Karpas-422 (cell line): ENCODE data around the gene PPM1G. TPM values are rescaled to one million over a fixed set of nuclear protein-coding genes. Genes with fewer than 3 reads are reported as not detected.
A peak's percentile ranks its signal among the peaks of the same experiment; 100 is the strongest.
"Not testable (repeated sequence)": the region's sequence is repeated elsewhere in the genome, so short reads cannot be mapped to it uniquely, and the experiment has no call there.

Experiments
- DNase-seq: peaks from one replicate; pipeline ENCODE4 v3.0.0-alpha.2; 2015
- H2AFZ ChIP-seq: fragments of 200-600 bp; sonication (generic); 2 replicates; pipeline ENCODE4 v1.6.1; 2014; ENCODE audit warnings: antibody characterized with exemption, low read length, mixed read lengths
- H3K27ac ChIP-seq: fragments of 200-600 bp; sonication (generic); 2 replicates; pipeline ENCODE4 v1.5.1; 2014; ENCODE audit warnings: mild to moderate bottlenecking, low read length, moderate library complexity
- H3K27me3 ChIP-seq: fragments of 200-600 bp; sonication (generic); 2 replicates; pipeline ENCODE4 v1.6.1; 2014; ENCODE audit warnings: low read length, mixed read lengths
- H3K36me3 ChIP-seq: fragments of 200-600 bp; sonication (generic); 2 replicates; pipeline ENCODE4 v1.6.1; 2014; ENCODE audit warnings: low read length, mixed read lengths; ENCODE audit not compliant: insufficient read depth
- H3K4me1 ChIP-seq: fragments of 200-600 bp; sonication (generic); 2 replicates; pipeline ENCODE4 v1.6.1; 2014; ENCODE audit warnings: mild to moderate bottlenecking, low read length, mixed read lengths
- H3K4me2 ChIP-seq: fragments of 200-600 bp; sonication (generic); 2 replicates; pipeline ENCODE4 v1.6.1; 2014; ENCODE audit warnings: low read length, low read depth, mild to moderate bottlenecking; ENCODE audit not compliant: poor library complexity, severe bottlenecking
- H3K4me3 ChIP-seq: fragments of 200-600 bp; sonication (generic); 2 replicates; pipeline ENCODE4 v1.5.1; 2014; ENCODE audit warnings: mild to moderate bottlenecking, antibody characterized with exemption, low read length, mixed read lengths
- H3K79me2 ChIP-seq: fragments of 200-600 bp; sonication (generic); 2 replicates; pipeline ENCODE4 v1.6.1; 2014; ENCODE audit warnings: mild to moderate bottlenecking, low read length, mixed read lengths
- H3K9ac ChIP-seq: fragments of 200-600 bp; sonication (generic); 2 replicates; pipeline ENCODE4 v1.6.0; 2014; ENCODE audit warnings: low read length
- H3K9me2 ChIP-seq: fragments of 200-600 bp; sonication (generic), shearing (Covaris generic); replicated peaks from 2 replicates; pipeline ENCODE4 v1.6.0; 2014; ENCODE audit warnings: mild to moderate bottlenecking, low read length, moderate library complexity; ENCODE audit not compliant: insufficient read depth
- H3K9me3 ChIP-seq: fragments of 300-700, 200-600 bp; sonication (generic); 2 replicates; pipeline ENCODE4 v1.6.1; 2014; ENCODE audit warnings: low read length, mixed read lengths
- H4K20me1 ChIP-seq: fragments of 200-600 bp; sonication (generic); 2 replicates; pipeline ENCODE4 v1.6.1; 2014; ENCODE audit warnings: mild to moderate bottlenecking, antibody characterized with exemption, low read length, low read depth; ENCODE audit not compliant: insufficient read depth
- total RNA-seq: library from RNA; depleted of rRNA; stranded (reverse); fragments of >200 nt; shearing (Covaris generic); gene quantifications from 2 replicates; pipeline ENCODE4 v1.2.3, GENCODE V29; 2014; ENCODE audit warnings: low replicate concordance

The PPM1G gene
- total RNA-seq, 1 experiment from 2014 or later: 66.9 TPM

GRCh38 chr2:27425039-27425438 is 15.6 kb upstream of the PPM1G start:
- peaks cover 14% of the 10 kb centered on the region for H3K4me1 ChIP-seq
- H3K9ac ChIP-seq, H3K27me3 ChIP-seq, H3K9me2 ChIP-seq, H4K20me1 ChIP-seq, H3K4me2 ChIP-seq, DNase-seq, H3K9me3 ChIP-seq, H3K36me3 ChIP-seq, H3K4me3 ChIP-seq, H2AFZ ChIP-seq, H3K27ac ChIP-seq: not testable (repeated sequence)
- H3K79me2 ChIP-seq: peaks cover 11% of the 10 kb centered on the region

GRCh38 chr2:27422958-27423357 is 13.6 kb upstream of the PPM1G start:
- Histone ChIP-seq H3K27ac (no peak overlapping the region), H3K36me3 (no peaks in the 10 kb centered on the region)

GRCh38 chr2:27421660-27422250 is 12.4 kb upstream of the PPM1G start:
- Histone ChIP-seq H3K27me3 (no peaks in the 10 kb centered on the region), H2AFZ (no peak overlapping the region), H3K4me1 (no peaks in the 10 kb centered on the region), H3K4me2 (no peak overlapping the region), H3K9me3 (no peaks in the 10 kb centered on the region), H3K36me3 (no peaks in the 10 kb centered on the region), H3K4me3 (no peak overlapping the region), H3K27ac (no peak overlapping the region), H3K79me2 (no peaks in the 10 kb centered on the region), H4K20me1 (no peaks in the 10 kb centered on the region), H3K9me2 (no peaks in the 10 kb centered on the region), H3K9ac (no peak overlapping the region)
- DNase-seq: no peak

More at GRCh38 chr2:27422958-27423357, 13.6 kb upstream of the PPM1G start:
- Histone ChIP-seq H2AFZ (no peak overlapping the region), H3K9me2 (no peaks in the 10 kb centered on the region), H3K9me3 (no peaks in the 10 kb centered on the region), H3K4me2 (no peak overlapping the region), H4K20me1 (no peaks in the 10 kb centered on the region), H3K27me3 (no peaks in the 10 kb centered on the region), H3K4me1 (peaks cover 7% of the 10 kb centered on the region), H3K4me3 (no peak overlapping the region), H3K9ac (no peak overlapping the region), H3K79me2 (no peaks in the 10 kb centered on the region)
- no peak for DNase-seq

GRCh38 chr2:27420996-27421395 is 11.6 kb upstream of the PPM1G start:
- Histone ChIP-seq H3K4me3 (no peak overlapping the region), H3K79me2 (no peaks in the 10 kb centered on the region)
- no peak for DNase-seq

GRCh38 chr2:27416151-27416550 is 6.8 kb upstream of the PPM1G start:
- Histone ChIP-seq H3K27me3 (no peaks in the 10 kb centered on the region), H3K9me3 (no peaks in the 10 kb centered on the region), H3K4me3 (no peak overlapping the region), H3K4me1 (no peaks in the 10 kb centered on the region), H3K4me2 (no peak overlapping the region), H3K9ac (no peak overlapping the region), H4K20me1 (no peaks in the 10 kb centered on the region), H3K36me3 (no peaks in the 10 kb centered on the region), H3K27ac (no peak overlapping the region), H3K79me2 (no peaks in the 10 kb centered on the region), H2AFZ (no peak overlapping the region), H3K9me2 (no peaks in the 10 kb centered on the region)
- DNase-seq: no peak

More at GRCh38 chr2:27420996-27421395, 11.6 kb upstream of the PPM1G start:
- no peaks in the 10 kb centered on the region for H3K27me3 ChIP-seq
- H3K27ac ChIP-seq: no peak overlapping the region
- H4K20me1 ChIP-seq: no peaks in the 10 kb centered on the region
- no peaks in the 10 kb centered on the region for H3K9me3 ChIP-seq
- H3K4me2 ChIP-seq: no peak overlapping the region
- no peak overlapping the region for H3K9ac ChIP-seq
- H3K9me2 ChIP-seq: no peaks in the 10 kb centered on the region
- no peaks in the 10 kb centered on the region for H3K36me3 ChIP-seq
- no peaks in the 10 kb centered on the region for H3K4me1 ChIP-seq
- H2AFZ ChIP-seq: no peak overlapping the region

GRCh38 chr2:27412419-27413152 is 3.2 kb upstream of the PPM1G start:
- H3K36me3 ChIP-seq: peaks cover 1% of the 10 kb centered on the region; the same call in 1 of the 2 replicates

GRCh38 chr2:27408601-27409320 is 630 bp downstream of the PPM1G start:
- H3K9me3 ChIP-seq: no peaks in the 10 kb centered on the region
- 0 out of 2 replicates have a peak overlapping the region, but pooled peaks have one; percentile 50 for H2AFZ ChIP-seq
- peaks cover 33% of the 10 kb centered on the region for H4K20me1 ChIP-seq
- H3K79me2 ChIP-seq: peaks cover 56% of the 10 kb centered on the region
- peaks cover 22% of the 10 kb centered on the region for H3K36me3 ChIP-seq
- H3K9ac ChIP-seq: peak overlapping the region; percentile 100
- peaks cover 21% of the 10 kb centered on the region for H3K4me1 ChIP-seq
- no peaks in the 10 kb centered on the region for H3K27me3 ChIP-seq
- peak overlapping the region; percentile 93 for H3K4me2 ChIP-seq
- H3K27ac ChIP-seq: peak overlapping the region; percentile 81
- DNase-seq: peak; percentile 67
- peak overlapping the region; percentile 100 for H3K4me3 ChIP-seq
- H3K9me2 ChIP-seq: no peaks in the 10 kb centered on the region

More at GRCh38 chr2:27412419-27413152, 3.2 kb upstream of the PPM1G start:
- Histone ChIP-seq H3K4me2 (no peak overlapping the region), H3K4me1 (peaks cover 15% of the 10 kb centered on the region), H3K9me3 (no peaks in the 10 kb centered on the region), H3K4me3 (no peak overlapping the region), H3K27me3 (no peaks in the 10 kb centered on the region), H3K79me2 (peaks cover 18% of the 10 kb centered on the region), H3K27ac (no peak overlapping the region), H2AFZ (no peak overlapping the region), H3K9me2 (no peaks in the 10 kb centered on the region), H4K20me1 (peaks cover 7% of the 10 kb centered on the region; the same call in 1 of the 2 replicates), H3K9ac (no peak overlapping the region)
- DNase-seq: no peak
